ENCODE measurements around the gene LKAAEAR1. TPM values are rescaled to one million over a fixed set of nuclear protein-coding genes. Genes with fewer than 3 reads are reported as not detected.

LKAAEAR1 gene
- total and polyA plus RNA-seq, 2 donors from 2014 or later, result 0.31 TPM; not detected in 1

DNA sequence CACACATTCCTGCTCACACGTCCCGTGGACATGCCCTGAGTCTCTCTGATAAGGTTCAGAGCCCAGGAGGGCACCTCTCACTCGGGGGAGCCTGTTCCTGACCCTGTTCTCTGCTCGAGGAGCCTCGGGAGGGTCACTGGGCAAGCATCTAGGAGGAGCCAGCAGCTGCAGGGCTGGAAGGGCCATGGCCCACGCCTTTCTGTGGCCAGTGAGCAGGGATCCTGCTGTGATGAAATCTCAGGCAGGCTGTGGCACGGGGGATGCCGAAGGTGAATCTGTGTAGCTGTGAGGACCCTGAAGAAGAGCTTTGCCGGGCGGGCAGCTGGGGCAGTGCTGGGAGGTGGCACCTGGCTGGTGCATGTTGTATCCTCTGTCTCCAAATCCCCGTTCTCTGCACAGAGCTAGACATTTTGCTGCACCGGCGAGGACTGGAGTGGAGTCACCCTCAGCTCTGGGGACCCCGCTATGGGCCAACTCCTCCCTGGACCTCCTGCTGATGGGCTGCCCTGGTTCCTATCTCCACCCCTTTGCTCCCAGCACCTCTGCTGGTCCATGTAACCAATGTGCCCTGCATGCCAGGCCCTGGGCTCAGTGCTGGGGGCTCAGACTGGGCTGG is 30.3 kb upstream of the LKAAEAR1 start:
- no peak overlapping the region for H3K27ac ChIP-seq (ENCODE audit: low read depth in 2 of 2, low read length in 2 of 2)
- H3K4me3 ChIP-seq (ENCODE audit: low read length in 3 of 3), result no peak overlapping the region
- intact Hi-C loops (cut with DNase I), result no loop called here
- DNase-seq (peak in 2 of 5 donors; percentile 20 to 63), FAIRE-seq (no peak)
- no peaks in the 10 kb centered on the region for H3K27me3 ChIP-seq (ENCODE audit: control insufficient read depth, insufficient read depth, low read length)
- no peaks in the 10 kb centered on the region for H3K9me3 ChIP-seq (ENCODE audit: control insufficient read depth in 2 of 3, insufficient read depth in 1 of 3, low read length in 3 of 3)
- H3K9ac ChIP-seq (ENCODE audit: low read length in 3 of 3), result no peak overlapping the region
- no peaks in the 10 kb centered on the region for H3K36me3 ChIP-seq (ENCODE audit: control insufficient read depth in 2 of 3, insufficient read depth in 3 of 3, low read length in 3 of 3)
- TF ChIP-seq, protein P1, sequence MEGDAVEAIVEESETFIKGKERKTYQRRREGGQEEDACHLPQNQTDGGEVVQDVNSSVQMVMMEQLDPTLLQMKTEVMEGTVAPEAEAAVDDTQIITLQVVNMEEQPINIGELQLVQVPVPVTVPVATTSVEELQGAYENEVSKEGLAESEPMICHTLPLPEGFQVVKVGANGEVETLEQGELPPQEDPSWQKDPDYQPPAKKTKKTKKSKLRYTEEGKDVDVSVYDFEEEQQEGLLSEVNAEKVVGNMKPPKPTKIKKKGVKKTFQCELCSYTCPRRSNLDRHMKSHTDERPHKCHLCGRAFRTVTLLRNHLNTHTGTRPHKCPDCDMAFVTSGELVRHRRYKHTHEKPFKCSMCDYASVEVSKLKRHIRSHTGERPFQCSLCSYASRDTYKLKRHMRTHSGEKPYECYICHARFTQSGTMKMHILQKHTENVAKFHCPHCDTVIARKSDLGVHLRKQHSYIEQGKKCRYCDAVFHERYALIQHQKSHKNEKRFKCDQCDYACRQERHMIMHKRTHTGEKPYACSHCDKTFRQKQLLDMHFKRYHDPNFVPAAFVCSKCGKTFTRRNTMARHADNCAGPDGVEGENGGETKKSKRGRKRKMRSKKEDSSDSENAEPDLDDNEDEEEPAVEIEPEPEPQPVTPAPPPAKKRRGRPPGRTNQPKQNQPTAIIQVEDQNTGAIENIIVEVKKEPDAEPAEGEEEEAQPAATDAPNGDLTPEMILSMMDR (IDR thresholded peaks at IDR 0.05; ENCODE audit: borderline replicate concordance, extremely low read depth, insufficient read depth), result no peak
- no peaks in the 10 kb centered on the region for H3K4me1 ChIP-seq (ENCODE audit: control insufficient read depth in 2 of 3, insufficient read depth in 2 of 3, low read depth in 1 of 3, low read length in 3 of 3)

DNA sequence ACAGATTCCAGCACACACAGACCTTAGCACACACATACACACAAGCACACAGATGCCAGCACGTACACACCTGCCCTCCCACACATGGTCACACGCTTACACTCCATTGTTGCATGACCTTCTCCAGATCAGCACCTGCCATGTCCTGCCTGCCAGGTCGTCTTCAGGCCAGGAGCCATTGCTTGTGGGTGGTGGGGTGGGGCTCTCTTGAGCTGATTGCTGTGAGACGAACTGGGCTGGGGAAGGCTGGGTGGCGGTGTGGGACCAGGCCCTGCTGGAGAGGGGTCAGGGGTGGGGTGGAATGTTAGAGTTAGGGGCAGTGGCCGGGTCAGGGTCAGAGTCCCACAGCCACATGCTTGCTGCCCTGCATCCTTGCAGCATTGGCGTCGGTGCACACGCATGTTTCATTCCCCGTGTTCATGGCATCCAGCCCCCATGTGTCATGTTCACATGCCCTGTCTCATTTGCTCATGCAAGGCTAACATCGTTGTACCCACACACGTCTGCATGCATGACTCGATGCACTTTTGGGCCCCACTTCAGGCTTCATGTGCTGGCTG is 29.7 kb upstream of the LKAAEAR1 start:
- intact Hi-C loops (cut with DNase I), result no loop called here
- FAIRE-seq, result no peak
- Histone ChIP-seq H3K27me3 (ENCODE audit: control insufficient read depth, insufficient read depth, low read length) (no peaks in the 10 kb centered on the region), H3K9ac (ENCODE audit: low read length in 3 of 3) (no peak overlapping the region), H3K4me3 (ENCODE audit: low read length in 3 of 3) (no peak overlapping the region), H3K4me1 (ENCODE audit: control insufficient read depth in 2 of 3, insufficient read depth in 2 of 3, low read depth in 1 of 3, low read length in 3 of 3) (no peaks in the 10 kb centered on the region), H3K27ac (ENCODE audit: low read depth in 2 of 2, low read length in 2 of 2) (no peak overlapping the region), H3K36me3 (ENCODE audit: control insufficient read depth in 2 of 3, insufficient read depth in 3 of 3, low read length in 3 of 3) (no peaks in the 10 kb centered on the region), H3K9me3 (ENCODE audit: control insufficient read depth in 2 of 3, insufficient read depth in 1 of 3, low read length in 3 of 3) (no peaks in the 10 kb centered on the region)
- TF ChIP-seq, protein P1 (IDR thresholded peaks at IDR 0.05; ENCODE audit: borderline replicate concordance, extremely low read depth, insufficient read depth), result no peak
- peak in 2 of 5 donors; percentile 35 to 46 for DNase-seq

DNA sequence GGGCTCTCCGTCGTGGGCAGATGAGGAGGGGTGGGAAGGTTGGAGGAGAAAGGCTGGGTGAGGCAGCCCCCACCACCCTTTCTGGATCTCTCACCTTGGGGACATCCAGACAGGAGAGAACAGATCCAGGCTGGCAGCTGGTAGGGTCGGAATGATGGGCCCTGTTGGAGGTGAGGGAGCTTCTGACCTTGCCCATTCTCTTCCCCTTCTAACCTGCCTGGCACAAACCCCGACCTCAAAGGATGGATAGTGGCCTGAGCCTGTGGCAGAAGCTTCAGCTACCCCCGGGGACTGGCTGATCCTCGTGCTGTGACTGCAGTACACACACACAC is 29.2 kb upstream of the LKAAEAR1 start:
- Histone ChIP-seq H3K36me3 (ENCODE audit: control insufficient read depth in 2 of 3, insufficient read depth in 3 of 3, low read length in 3 of 3) (no peaks in the 10 kb centered on the region), H3K4me1 (ENCODE audit: control insufficient read depth in 2 of 3, insufficient read depth in 2 of 3, low read depth in 1 of 3, low read length in 3 of 3) (no peaks in the 10 kb centered on the region), H3K4me3 (ENCODE audit: low read length in 3 of 3) (no peak overlapping the region), H3K9me3 (ENCODE audit: control insufficient read depth in 2 of 3, insufficient read depth in 1 of 3, low read length in 3 of 3) (no peaks in the 10 kb centered on the region), H3K27me3 (ENCODE audit: control insufficient read depth, insufficient read depth, low read length) (no peaks in the 10 kb centered on the region), H3K27ac (ENCODE audit: low read depth in 2 of 2, low read length in 2 of 2) (no peak overlapping the region), H3K9ac (ENCODE audit: low read length in 3 of 3) (no peak overlapping the region)
- intact Hi-C loops (cut with DNase I), result no loop called here
- FAIRE-seq (no peak), DNase-seq (peak in 1 of 5 donors; percentile 19)
- TF ChIP-seq, protein P1 (IDR thresholded peaks at IDR 0.05; ENCODE audit: borderline replicate concordance, extremely low read depth, insufficient read depth), result no peak
